Right cardiac atrium (tissue), 5 donors: ENCODE results near the gene ANO3. TPM values are rescaled to one million over a fixed set of nuclear protein-coding genes. Genes with fewer than 3 reads are reported as not detected.
"Not testable (repeated sequence)": the region's sequence is repeated elsewhere in the genome, so short reads cannot be mapped to it uniquely, and the experiment has no call there.

ENCODE experiments used
- ATAC-seq, 2 donors: fragments of 200-7000 bp; cut with Tn5 transposase; one replicate each; pipeline versions ENCODE4 v1.8.0 to v1.9.1; 2020; ENCODE audit warnings: moderate library complexity in 2 of 2, mild to moderate bottlenecking in 1 of 2
- DNase-seq, 3 donors: peaks; one replicate each; pipeline ENCODE4 v3.0.0-alpha.2; 2020
- H3K27ac ChIP-seq: one replicate; pipeline ENCODE4 v1.5.1; 2013; ENCODE audit warnings: mild to moderate bottlenecking, low read length, control low read depth, moderate library complexity
- H3K27me3 ChIP-seq: one replicate; pipeline ENCODE4 v1.6.1; 2013; ENCODE audit not compliant: control insufficient read depth, insufficient read depth
- H3K4me1 ChIP-seq: one replicate; pipeline ENCODE4 v1.6.1; 2013; ENCODE audit warnings: low read length; ENCODE audit not compliant: control insufficient read depth, insufficient read depth
- H3K4me3 ChIP-seq: one replicate; pipeline ENCODE4 v1.5.1; 2013; ENCODE audit warnings: low read length, control low read depth
- H3K9me3 ChIP-seq: one replicate; pipeline ENCODE4 v1.6.1; 2013; ENCODE audit warnings: low read length; ENCODE audit not compliant: control insufficient read depth
- WGBS: extraction: QIAGEN DNeasy Blood & Tissue Kit; methylation state at CpG from one replicate; pipeline ENCODE4 v1.1.7; 2013; 5-methylcytosine and 5-hydroxymethylcytosine counted together
- intact Hi-C, 4 donors: fragments of 100-400 bp; cut with DNase I; formaldehyde crosslinking; loops; one replicate each; pipeline versions ENCODE4 v1.11.0 to v1.14.0; 2022 to 2023
- long read RNA-seq, 4 donors: library from polyadenylated mRNA; unstranded; transcript quantifications; one replicate each; pipeline ENCODE4 v2.0.0, GENCODE V29; 2020 to 2021
- polyA plus RNA-seq: library from polyadenylated mRNA; stranded (reverse); fragments of 200-250 nt; gene quantifications from one replicate; pipeline ENCODE4 v1.2.3, GENCODE V29; 2013
- total RNA-seq, 4 donors: library from RNA; stranded (reverse); fragmentation: NEBNext Ultra II Directional; extraction: Animal tissue kit (Norgen Biotek cat#: 25700); gene quantifications; one replicate each; pipeline ENCODE4 v1.2.1, GENCODE V29; 2021
- donor health status: healthy with polysubstance abuse.
- donor health status: DM: no; HTN: yes; CAD: no.
- donor health status: DM: no; HTN: no; CAD: no.
- donor health status: DM: no; HTN: yes; CAD: no; lungs with severe emphysema.
- donor health status: DM: yes; HTN: yes; CAD: no.

Gene ANO3
- total RNA-seq, result 1 to 10 TPM in 1 of 4 donors, under 1 TPM in 3; 0.06 to 1.6 (median 0.45) TPM
- 0.27 TPM for polyA plus RNA-seq
- long read RNA-seq, donor 1, result 0 reads
- long read RNA-seq, donor 2, result 0 reads
- long read RNA-seq, donor 3, result 0 reads
- long read RNA-seq, donor 4, result 0 reads

- no peaks in the 10 kb centered on the region for H3K4me1 ChIP-seq
- H3K4me3 ChIP-seq, result no peak within 1 kb of the TSS
- ATAC-seq, result peak; percentile 74 to 88
- intact Hi-C loops, result no loop called here
- H3K27me3 ChIP-seq, result no peaks in the 10 kb centered on the region
- WGBS, result 5% methylated on average over 36 of the region's 36 CpGs
- DNase-seq, result peak; percentile 64 to 81 (median 73)
- no peak within 1 kb of the TSS for H3K27ac ChIP-seq
- H3K9me3 ChIP-seq, result no peaks in the 10 kb centered on the region
Measured at GRCh38 chr11:26331911-26332571, at the start of gene ANO3. ANO3 (plus strand) TSS chr11:26332130; CDS start chr11:26332276, 146 bp downstream.

- DNase-seq (no peak), ATAC-seq (no peak)
- Histone ChIP-seq H3K9me3 (no peaks in the 10 kb centered on the region), H3K27me3 (no peaks in the 10 kb centered on the region), H3K27ac (no peak overlapping the region), H3K4me3 (no peak overlapping the region), H3K4me1 (no peaks in the 10 kb centered on the region)
- 58% methylated on average over 6 of the region's 6 CpGs for WGBS
- intact Hi-C loops, result no loop called here
Measured at GRCh38 chr11:26283852-26284408, 48.0 kb upstream of the ANO3 start.

DNA sequence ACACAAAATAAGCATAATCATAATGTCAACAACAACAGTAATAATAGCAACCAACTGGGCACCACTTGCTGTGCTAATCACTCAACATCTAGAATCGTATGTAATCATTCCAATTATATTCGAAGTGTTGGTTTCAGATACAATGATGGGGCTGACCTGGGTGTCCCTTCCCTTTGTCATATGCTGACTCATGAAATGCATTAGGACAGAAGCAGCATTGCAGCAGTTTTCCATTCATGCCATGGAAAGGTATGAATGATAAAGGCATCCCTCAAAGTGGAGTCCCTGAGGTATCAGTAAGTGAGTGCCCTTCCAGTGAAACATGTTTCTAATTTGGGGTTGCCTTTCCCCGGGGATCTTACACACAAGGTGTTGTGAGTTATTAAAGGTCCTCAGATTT lies 46.3 kb upstream of the ANO3 start:
- no peak overlapping the region for H3K4me3 ChIP-seq
- no peak for ATAC-seq
- no peak overlapping the region for H3K27ac ChIP-seq
- no peaks in the 10 kb centered on the region for H3K9me3 ChIP-seq
- DNase-seq, result no peak
- H3K27me3 ChIP-seq, result no peaks in the 10 kb centered on the region
- intact Hi-C loops, result no loop called here
- 67% methylated on average over 3 of the region's 3 CpGs for WGBS
- H3K4me1 ChIP-seq, result no peaks in the 10 kb centered on the region

DNA sequence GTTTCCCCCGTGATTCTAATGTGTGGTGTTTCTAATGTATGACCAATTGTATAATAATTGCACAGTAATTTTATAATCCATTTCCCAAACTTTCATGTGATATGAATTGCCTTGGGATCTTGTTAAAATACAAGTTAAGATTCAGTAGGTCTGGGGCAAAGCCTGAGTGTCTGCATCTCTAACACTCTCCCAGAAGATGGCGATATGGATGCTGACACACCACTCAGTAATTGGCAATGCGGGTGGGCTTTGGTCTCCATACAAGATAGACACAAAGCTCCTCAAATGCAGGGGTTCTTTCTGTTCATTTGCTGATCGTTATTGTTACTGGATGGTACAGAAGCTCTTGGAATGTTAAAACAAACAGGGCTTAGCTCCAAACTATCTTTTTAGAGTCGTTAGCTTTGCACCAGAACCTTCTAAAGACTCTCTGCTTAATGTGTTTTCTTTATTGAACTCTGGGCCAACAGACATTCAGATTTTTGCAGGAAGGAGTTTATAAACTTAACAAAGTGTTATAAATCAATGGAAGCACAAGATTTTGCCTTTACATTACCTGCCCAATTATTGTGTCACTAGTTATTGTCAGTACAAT lies 45.4 kb upstream of the ANO3 start:
- Histone ChIP-seq H3K27ac (no peak overlapping the region), H3K27me3 (no peaks in the 10 kb centered on the region), H3K9me3 (no peaks in the 10 kb centered on the region), H3K4me1 (no peaks in the 10 kb centered on the region), H3K4me3 (no peak overlapping the region)
- 21% methylated on average over 5 of the region's 5 CpGs for WGBS
- intact Hi-C loops, result no loop called here
- ATAC-seq (no peak), DNase-seq (no peak)

DNA sequence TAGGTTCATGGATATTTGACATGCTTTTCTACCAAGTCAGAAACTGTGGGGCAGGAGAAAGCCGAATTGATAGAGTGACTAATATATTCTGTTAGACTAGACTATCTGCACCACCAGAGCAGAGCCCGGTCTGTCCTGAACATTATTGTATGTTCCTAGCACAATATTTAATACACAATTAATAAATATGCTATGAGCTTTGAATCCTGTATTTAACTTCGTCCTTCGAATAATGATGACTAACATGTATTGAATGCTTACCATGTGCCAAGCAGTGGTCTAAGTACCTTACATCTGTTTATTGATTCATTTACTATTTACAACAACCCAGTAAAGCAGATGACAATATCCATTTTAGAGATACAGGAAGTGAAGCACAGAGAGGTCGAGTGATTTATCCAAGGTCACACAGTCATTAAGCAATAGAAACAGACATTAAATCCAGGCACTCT lies 44.8 kb upstream of the ANO3 start:
- no peak overlapping the region for H3K4me3 ChIP-seq
- intact Hi-C loops, result no loop called here
- no peaks in the 10 kb centered on the region for H3K27me3 ChIP-seq
- H3K4me1 ChIP-seq, result no peaks in the 10 kb centered on the region
- no peak for DNase-seq
- H3K27ac ChIP-seq, result no peak overlapping the region
- no peaks in the 10 kb centered on the region for H3K9me3 ChIP-seq
- 84% methylated on average over 5 of the region's 5 CpGs for WGBS
- ATAC-seq, result no peak

- no peak for DNase-seq
- ATAC-seq, result peak; percentile 48 to 52
- Histone ChIP-seq H3K4me1 (no peaks in the 10 kb centered on the region), H3K4me3 (no peak overlapping the region), H3K27ac (no peak overlapping the region), H3K9me3 (no peaks in the 10 kb centered on the region), H3K27me3 (no peaks in the 10 kb centered on the region)
- 14% methylated on average over 4 of the region's 4 CpGs for WGBS
- intact Hi-C loops, result loop anchor here in 2 of 4 donors (5.0 to 10.0 kb wide), 2 partner anchors 865 to 867 kb away; no protein-coding TSS in a partner anchor
Measured at GRCh38 chr11:26297189-26297975, 34.5 kb upstream of the ANO3 start.

GRCh38 chr11:26316372-26316771 lies 15.6 kb upstream of the ANO3 start:
- DNase-seq, H3K9me3 ChIP-seq, H3K27ac ChIP-seq, H3K4me3 ChIP-seq, H3K27me3 ChIP-seq, H3K4me1 ChIP-seq, ATAC-seq: not testable (repeated sequence)
- WGBS, result 54% methylated on average over 5 of the region's 5 CpGs
- intact Hi-C loops, result loop anchor here in 1 of 4 donors (10.0 kb wide), 1 partner anchor 728 kb away; the partner anchor contains the start of gene BBOX1

DNA sequence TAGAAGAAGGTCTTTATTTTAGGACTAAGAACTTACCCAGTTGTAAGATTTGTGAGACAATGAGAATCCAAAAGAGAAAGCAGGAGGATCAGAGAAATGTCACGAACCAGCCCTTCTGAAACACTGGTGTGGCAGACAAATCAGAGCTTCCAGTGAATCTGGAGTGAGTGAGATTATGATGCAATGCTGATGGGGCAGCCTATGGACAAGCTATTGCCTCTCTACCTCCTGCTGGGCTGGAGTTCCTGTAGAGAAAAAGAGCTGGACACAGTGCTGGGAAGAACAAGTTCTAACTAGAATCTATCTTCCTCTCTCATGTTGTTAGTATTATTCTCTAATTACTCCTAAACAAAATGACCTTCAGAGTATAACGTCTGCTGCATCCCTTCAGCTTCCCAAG lies 12.0 kb upstream of the ANO3 start:
- ATAC-seq (no peak), DNase-seq (no peak)
- intact Hi-C loops, result loop anchor here in 1 of 4 donors (10.0 kb wide), 1 partner anchor 725 kb away; the partner anchor contains the start of gene BBOX1
- H3K27ac ChIP-seq, result no peak overlapping the region
- no peaks in the 10 kb centered on the region for H3K4me1 ChIP-seq
- WGBS, result 38% methylated on average over 2 of the region's 2 CpGs
- H3K27me3 ChIP-seq, result no peaks in the 10 kb centered on the region
- no peak overlapping the region for H3K4me3 ChIP-seq
- H3K9me3 ChIP-seq, result no peaks in the 10 kb centered on the region

GRCh38 chr11:26321516-26321915 lies 10.4 kb upstream of the ANO3 start:
- intact Hi-C loops, result no loop called here
- Histone ChIP-seq H3K27me3 (no peaks in the 10 kb centered on the region), H3K4me1 (no peaks in the 10 kb centered on the region), H3K9me3 (no peaks in the 10 kb centered on the region), H3K27ac (no peak overlapping the region), H3K4me3 (no peak overlapping the region)
- ATAC-seq (no peak), DNase-seq (no peak)

GRCh38 chr11:26322335-26323067 lies 9.4 kb upstream of the ANO3 start:
- ATAC-seq (no peak), DNase-seq (no peak)
- 86% methylated on average over 1 of the region's 1 CpG for WGBS
- Histone ChIP-seq H3K4me1 (no peaks in the 10 kb centered on the region), H3K9me3 (no peaks in the 10 kb centered on the region), H3K4me3 (no peak overlapping the region), H3K27me3 (no peaks in the 10 kb centered on the region), H3K27ac (no peak overlapping the region)
- intact Hi-C loops, result no loop called here
